Endothelial cell (in vitro differentiated cells): ENCODE measurements around the gene ATF5. TPM values are rescaled to one million over a fixed set of nuclear protein-coding genes. Genes with fewer than 3 reads are reported as not detected.

Experiments
- DNase-seq: peaks from one replicate; pipeline ENCODE4 v3.0.0; 2021; ENCODE audit warnings: low spot score
- H3K27ac Mint-ChIP-seq: one replicate; pipeline ENCODE4 v1.8.0; 2021; ENCODE audit warnings: mixed read lengths, inconsistent platforms; ENCODE audit not compliant: unreplicated experiment
- H3K27me3 Mint-ChIP-seq: one replicate; pipeline ENCODE4 v1.8.0; 2021; ENCODE audit warnings: mild to moderate bottlenecking, moderate library complexity, mixed read lengths, inconsistent platforms; ENCODE audit not compliant: unreplicated experiment
- H3K36me3 Mint-ChIP-seq: one replicate; pipeline ENCODE4 v1.8.0; 2021; ENCODE audit warnings: mild to moderate bottlenecking, low read depth, mixed read lengths, inconsistent platforms; ENCODE audit not compliant: unreplicated experiment
- H3K4me1 Mint-ChIP-seq: one replicate; pipeline ENCODE4 v1.8.0; 2021; ENCODE audit warnings: mild to moderate bottlenecking, mixed read lengths, inconsistent platforms; ENCODE audit not compliant: unreplicated experiment
- H3K4me3 Mint-ChIP-seq: one replicate; pipeline ENCODE4 v1.8.0; 2021; ENCODE audit warnings: mild to moderate bottlenecking, mixed read lengths, inconsistent platforms; ENCODE audit not compliant: unreplicated experiment
- H3K9me3 Mint-ChIP-seq: one replicate; pipeline ENCODE4 v1.8.0; 2021; ENCODE audit warnings: mixed read lengths, inconsistent platforms; ENCODE audit not compliant: unreplicated experiment
- CTCF ChIP-seq: fragments of 200-600 bp; sonication (generic); IDR thresholded peaks from one replicate; pipeline ENCODE4 v1.5.0; 2021; ENCODE audit warnings: antibody characterized with exemption; ENCODE audit not compliant: unreplicated experiment
- total RNA-seq: library from RNA; stranded (reverse); fragmentation: NEBNext Ultra II Directional; extraction: Animal tissue kit (Norgen Biotek cat#: 25700); gene quantifications from one replicate; pipeline ENCODE4 v1.2.1, GENCODE V29; 2021; ENCODE audit not compliant: unreplicated experiment

ATF5 gene
- total RNA-seq, 1 donor from 2014 or later: 15.8 TPM

DNA sequence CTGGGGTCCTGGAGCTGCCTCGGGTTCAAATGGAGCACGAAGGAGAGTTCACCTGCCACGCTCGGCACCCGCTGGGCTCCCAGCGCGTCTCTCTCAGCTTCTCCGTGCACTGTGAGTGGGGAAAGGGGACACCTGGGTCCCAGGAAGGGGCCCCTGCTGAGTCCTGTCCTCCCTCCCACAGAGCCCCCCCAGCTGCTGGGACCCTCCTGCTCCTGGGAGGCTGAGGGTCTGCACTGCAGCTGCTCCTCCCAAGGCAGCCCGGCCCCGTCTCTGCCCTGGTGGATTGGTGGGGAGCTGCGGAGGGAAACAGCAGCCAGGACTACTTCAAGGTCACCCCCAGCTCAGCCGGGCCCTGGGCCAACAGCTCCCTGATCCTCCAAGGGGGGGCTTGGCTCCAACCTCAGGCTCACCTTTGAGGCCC, 43.0 kb downstream of the ATF5 start:
- Mint-ChIP-seq H3K27me3 (peaks cover 8% of the 10 kb centered on the region), H3K4me1 (no peaks in the 10 kb centered on the region), H3K36me3 (peaks cover 5% of the 10 kb centered on the region), H3K27ac (no peak overlapping the region), H3K4me3 (no peak overlapping the region), H3K9me3 (no peaks in the 10 kb centered on the region)
- no peak for DNase-seq
- no peak for TF ChIP-seq CTCF

GRCh38 chr19:49972841-49973240, 43.8 kb downstream of the ATF5 start:
- no peak for TF ChIP-seq CTCF
- no peak for DNase-seq
- H3K27ac Mint-ChIP-seq: no peak overlapping the region
- no peaks in the 10 kb centered on the region for H3K9me3 Mint-ChIP-seq
- H3K27me3 Mint-ChIP-seq: peaks cover 8% of the 10 kb centered on the region
- no peak overlapping the region for H3K4me3 Mint-ChIP-seq
- H3K4me1 Mint-ChIP-seq: no peaks in the 10 kb centered on the region
- peaks cover 5% of the 10 kb centered on the region for H3K36me3 Mint-ChIP-seq

DNA sequence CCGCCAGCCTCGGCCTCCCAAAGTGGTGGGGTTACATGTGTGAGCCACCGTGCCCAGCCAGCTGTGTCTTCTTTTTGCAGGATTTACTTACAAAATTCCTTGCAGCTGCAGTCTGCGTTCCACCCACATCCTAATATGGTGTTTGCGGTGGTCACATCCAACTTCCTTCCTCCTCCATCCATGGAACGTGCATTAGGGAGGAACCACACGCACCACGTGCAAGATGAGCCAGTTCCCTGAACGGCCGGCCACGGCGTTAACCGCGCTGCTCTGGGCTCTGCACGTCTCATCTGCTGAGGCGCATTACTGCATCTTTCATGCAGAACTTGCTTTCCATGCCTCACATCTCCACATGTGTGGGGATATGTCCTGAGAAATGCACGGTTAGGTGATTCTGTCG, 45.0 kb downstream of the ATF5 start:
- Mint-ChIP-seq H3K4me1 (no peaks in the 10 kb centered on the region), H3K27me3 (peaks cover 5% of the 10 kb centered on the region), H3K27ac (no peak overlapping the region), H3K36me3 (peaks cover 5% of the 10 kb centered on the region), H3K9me3 (no peaks in the 10 kb centered on the region), H3K4me3 (no peak overlapping the region)
- TF ChIP-seq CTCF: no peak
- DNase-seq: no peak

DNA sequence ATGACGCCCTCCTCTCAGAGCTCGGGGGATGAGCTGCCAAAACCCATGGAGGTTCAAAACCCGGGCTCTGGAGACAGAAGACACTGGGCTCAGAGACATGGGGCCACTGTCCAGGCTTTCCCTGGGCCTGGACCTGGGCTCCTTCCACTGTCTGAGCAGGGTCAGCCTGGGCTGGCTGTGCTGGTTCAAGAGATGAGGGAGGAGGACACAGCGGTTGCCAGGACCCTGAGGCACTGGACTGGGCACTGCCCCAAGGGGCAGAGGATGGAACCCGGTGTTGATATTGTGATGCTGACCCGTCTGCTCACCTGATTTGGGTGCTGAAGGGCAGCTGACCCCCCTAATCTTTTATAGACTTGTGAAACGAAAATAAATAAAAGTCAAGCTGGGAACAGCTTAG, 46.0 kb downstream of the ATF5 start:
- TF ChIP-seq CTCF: no peak
- H3K36me3 Mint-ChIP-seq: peaks cover 5% of the 10 kb centered on the region
- no peaks in the 10 kb centered on the region for H3K9me3 Mint-ChIP-seq
- no peak overlapping the region for H3K27ac Mint-ChIP-seq
- H3K4me1 Mint-ChIP-seq: no peaks in the 10 kb centered on the region
- no peak overlapping the region for H3K4me3 Mint-ChIP-seq
- peaks cover 4% of the 10 kb centered on the region for H3K27me3 Mint-ChIP-seq
- DNase-seq: no peak

GRCh38 chr19:49976496-49976895, 47.5 kb downstream of the ATF5 start:
- H3K4me3 Mint-ChIP-seq: no peak overlapping the region
- peaks cover 4% of the 10 kb centered on the region for H3K27me3 Mint-ChIP-seq
- H3K36me3 Mint-ChIP-seq: peaks cover 12% of the 10 kb centered on the region
- no peak for DNase-seq
- H3K27ac Mint-ChIP-seq: no peak overlapping the region
- no peaks in the 10 kb centered on the region for H3K9me3 Mint-ChIP-seq
- no peak for TF ChIP-seq CTCF
- H3K4me1 Mint-ChIP-seq: no peaks in the 10 kb centered on the region
